HG03025 (cell line): ENCODE results near the gene GPR162.

ENCODE experiments used
- ATAC-seq: cut with Tn5 transposase; IDR thresholded peaks from one replicate; pipeline ENCODE4 v1.9.1; 2021; ENCODE audit warnings: mild to moderate bottlenecking, moderate library complexity; ENCODE audit not compliant: unreplicated experiment, low FRiP score

GPR162 gene

GRCh38 chr12:6833189-6833890 lies 11.7 kb downstream of the GPR162 start:
- ATAC-seq, result no peak

DNA sequence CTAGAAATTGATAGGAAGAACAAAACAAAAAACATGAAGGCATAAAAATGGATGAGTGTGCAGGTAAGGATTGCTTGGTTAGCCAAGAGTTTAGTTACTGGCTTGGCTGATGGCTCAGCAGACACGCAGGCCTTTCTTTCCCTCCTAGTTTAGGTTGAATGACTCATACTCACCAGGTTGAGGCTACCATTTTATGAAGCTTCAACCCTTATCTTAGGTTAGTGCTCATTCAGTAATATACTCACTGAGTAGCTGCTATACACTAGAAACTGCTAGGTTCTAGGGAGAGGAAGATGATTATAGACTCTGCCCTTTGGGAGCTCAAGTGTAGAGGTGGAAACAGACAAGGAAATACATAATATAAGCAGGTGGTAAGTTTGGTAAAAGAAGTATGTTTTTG lies 12.6 kb downstream of the GPR162 start:
- no peak for ATAC-seq

DNA sequence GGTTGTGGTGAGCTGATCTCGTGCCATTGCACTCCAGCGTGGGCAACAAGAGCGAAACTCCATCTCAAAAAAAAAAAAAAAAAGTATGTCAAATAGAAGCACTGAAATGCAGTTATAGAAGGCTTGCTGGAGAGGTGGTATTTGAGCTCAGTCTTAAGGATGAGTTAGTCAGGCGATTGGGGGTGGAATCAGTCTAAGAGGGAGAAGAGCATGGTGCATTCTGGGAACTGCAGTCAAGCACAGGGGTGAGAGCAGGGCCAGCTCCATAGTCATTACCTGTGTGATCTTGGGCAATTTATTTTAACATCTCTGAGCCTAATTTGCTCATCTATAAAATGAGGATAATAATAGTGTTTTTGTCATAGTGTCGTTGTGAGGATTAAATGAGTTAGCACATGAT lies 13.3 kb downstream of the GPR162 start:
- no peak for ATAC-seq

DNA sequence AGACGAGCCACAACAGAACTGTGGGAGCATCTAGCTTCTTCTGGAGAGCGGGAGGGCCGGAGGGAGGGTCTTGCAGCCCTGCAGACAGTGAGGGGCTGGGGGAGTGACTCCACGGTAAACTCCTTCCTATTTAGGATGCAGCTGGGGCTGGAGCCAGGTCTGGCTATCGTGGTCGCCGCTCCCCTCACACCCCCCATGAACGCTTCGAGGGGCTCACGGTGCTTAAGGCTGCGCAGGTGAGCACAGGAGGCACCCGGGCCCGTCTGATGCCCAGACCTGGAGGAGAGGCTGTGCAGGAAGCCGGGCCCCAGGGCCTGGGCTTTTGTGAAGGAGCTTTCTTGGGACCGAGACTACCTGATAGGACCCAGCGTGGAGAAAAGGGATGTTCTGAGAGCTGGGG lies 15.2 kb downstream of the GPR162 start:
- ATAC-seq, result no peak

DNA sequence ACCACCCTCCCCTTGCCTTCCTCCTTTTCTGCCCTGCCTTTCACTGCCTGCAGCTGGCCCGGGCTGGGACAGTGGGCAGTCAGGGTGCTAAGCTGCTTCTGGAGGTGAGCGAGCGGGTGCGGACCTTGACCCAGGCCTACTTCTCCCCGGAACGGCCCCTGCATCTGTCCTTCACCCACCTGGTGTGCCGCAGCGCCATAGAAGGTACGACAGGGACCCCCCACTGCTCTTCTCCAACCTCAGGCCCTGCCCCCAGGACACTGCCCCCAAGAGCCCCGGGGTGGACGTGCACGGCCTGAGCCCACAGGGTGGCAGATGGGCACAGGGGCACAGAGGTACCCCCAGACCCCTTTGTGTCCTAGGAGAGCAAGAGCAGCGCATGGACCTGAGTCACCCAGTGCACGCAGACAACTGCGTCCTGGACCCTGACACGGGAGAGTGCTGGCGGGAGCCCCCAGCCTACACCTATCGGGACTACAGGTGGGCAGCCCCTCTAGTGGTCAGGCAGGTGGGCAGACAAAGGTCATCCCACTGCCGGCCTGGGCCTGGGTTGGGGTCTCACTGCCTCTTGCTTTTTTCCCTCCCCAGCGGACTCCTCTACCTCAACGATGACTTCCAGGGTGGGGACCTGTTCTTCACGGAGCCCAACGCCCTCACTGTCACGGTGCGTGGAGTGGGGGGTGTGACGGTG lies 15.9 kb downstream of the GPR162 start:
- no peak for ATAC-seq

DNA sequence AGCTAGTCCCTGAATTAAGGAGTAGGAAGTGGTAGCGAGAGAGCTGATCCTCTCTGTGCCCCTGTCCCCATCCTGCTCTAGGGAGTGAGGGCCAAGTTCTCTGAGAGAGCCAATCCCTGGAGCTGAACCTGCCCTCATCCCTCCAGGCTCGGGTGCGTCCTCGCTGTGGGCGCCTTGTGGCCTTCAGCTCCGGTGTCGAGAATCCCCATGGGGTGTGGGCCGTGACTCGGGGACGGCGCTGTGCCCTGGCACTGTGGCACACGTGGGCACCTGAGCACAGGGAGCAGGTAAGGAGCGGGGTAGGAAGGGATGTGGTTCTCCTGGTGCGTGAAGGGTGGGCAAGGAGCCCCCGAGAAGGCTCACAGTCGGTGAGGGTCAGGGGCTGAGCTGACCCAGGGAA lies 17.2 kb downstream of the GPR162 start:
- ATAC-seq, result no peak

GRCh38 chr12:6839482-6840201 lies 18.0 kb downstream of the GPR162 start:
- ATAC-seq, result no peak

DNA sequence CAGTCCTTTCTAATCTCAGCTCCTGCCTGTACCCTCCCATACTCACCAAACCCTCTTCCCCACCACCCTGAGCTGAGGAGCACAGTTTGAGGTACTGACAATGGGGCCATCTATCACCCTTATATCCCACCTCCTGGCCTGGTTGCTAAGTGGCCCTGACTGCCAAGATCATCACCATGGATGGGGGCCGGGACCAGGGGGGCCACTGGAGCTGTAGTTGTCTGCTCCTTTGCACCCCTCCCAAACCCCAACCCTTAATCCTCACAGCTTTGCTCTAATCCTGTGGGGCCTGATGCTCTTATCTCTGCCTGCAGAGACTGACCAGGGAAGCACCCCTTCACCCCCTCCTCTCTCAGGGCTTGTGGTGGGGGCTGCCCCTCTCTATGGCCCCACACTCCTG lies 18.7 kb downstream of the GPR162 start:
- no peak for ATAC-seq

- ATAC-seq, result no peak
Measured at GRCh38 chr12:6840761-6841515, 19.3 kb downstream of the GPR162 start, which contains the start of gene GNB3. TSS of gene GNB3 (plus strand) at chr12:6840925. CDS start at chr12:6841288, 363 bp downstream.

GRCh38 chr12:6842075-6842474 lies 20.5 kb downstream of the GPR162 start:
- no peak for ATAC-seq

GRCh38 chr12:6843118-6843902 lies 21.7 kb downstream of the GPR162 start:
- ATAC-seq, result no peak

DNA sequence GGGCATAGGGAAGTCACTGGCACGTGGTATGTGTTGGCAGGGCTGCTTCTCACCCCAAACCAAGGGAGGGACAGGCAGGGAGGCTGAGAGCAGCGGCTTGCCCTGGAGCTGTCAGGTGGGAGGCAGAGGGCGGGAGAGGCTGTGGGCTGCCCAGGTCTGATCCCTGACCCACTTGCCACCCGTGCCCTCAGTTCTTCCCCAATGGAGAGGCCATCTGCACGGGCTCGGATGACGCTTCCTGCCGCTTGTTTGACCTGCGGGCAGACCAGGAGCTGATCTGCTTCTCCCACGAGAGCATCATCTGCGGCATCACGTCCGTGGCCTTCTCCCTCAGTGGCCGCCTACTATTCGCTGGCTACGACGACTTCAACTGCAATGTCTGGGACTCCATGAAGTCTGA lies 23.8 kb downstream of the GPR162 start:
- no peak for ATAC-seq

GRCh38 chr12:6846316-6846869 lies 24.8 kb downstream of the GPR162 start:
- ATAC-seq, result no peak

DNA sequence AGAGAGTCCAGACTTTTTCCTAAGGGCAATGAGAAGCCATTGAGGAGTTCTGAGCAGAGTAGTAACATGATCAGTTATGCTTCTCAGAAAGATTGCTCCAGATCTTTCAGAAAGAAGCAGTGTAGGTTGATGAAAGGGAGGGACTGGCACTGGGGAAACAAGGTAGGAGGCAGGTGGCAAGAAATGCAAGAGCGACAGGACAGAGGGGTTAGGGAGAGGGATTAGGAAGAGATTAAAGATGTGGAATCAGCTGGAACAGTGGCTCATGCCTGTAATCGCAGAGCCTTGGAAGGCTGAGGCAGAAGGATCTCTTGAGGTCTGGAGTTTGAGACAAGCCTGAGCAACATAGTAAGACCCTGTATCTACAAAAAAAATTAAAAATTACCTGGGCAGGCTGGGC lies 26.1 kb downstream of the GPR162 start:
- no peak for ATAC-seq

DNA sequence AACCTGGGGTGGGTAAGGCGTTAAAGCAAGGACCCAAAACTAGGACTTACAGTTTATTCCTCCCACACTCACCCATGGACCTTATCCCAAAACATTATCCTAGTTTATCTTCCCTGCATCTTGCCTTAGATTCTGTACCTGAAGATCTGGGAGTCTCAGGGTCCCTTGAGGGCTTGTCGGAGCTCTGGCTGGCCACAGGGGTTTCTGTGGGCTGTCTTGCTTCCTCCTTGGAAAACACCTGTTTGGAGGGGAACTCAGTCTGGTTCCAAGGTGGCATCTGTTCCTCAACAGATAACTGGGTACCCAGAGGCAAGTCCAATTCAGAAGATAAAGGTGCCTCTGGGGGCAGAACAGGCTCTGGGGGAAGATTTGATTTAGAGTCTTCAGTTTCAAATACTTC lies 27.8 kb downstream of the GPR162 start:
- no peak for ATAC-seq

- ATAC-seq, result no peak
Measured at GRCh38 chr12:6849976-6850560, 28.4 kb downstream of the GPR162 start.

DNA sequence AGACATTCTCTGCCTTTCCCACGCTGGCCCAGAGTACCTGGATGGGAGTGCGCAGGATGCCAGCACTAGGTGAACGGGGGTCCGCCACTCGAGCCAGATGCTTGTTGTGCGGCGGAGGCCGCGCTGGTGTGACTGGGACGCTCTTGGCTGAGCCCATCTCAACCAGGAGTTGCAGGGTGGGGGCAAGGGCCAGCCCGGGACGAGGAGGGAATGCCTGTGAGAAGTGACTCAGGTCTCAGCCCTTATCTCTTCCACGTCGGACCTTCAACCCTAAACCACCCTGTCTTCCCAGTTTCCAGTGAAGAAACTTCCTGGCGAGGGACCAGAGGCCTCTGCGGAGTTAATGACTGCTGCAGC lies 29.2 kb downstream of the GPR162 start:
- no peak for ATAC-seq

GRCh38 chr12:6851153-6851920 lies 29.7 kb downstream of the GPR162 start, which contains the start of gene CDCA3:
TSS of gene CDCA3 (minus strand) at chr12:6851286. CDS start at chr12:6850952, 334 bp downstream.
- peak; percentile 43 for ATAC-seq
